HCT116 (cell line): ENCODE results near the gene PDCD2L. TPM values are rescaled to one million over a fixed set of nuclear protein-coding genes. Genes with fewer than 3 reads are reported as not detected.
"Not testable (repeated sequence)": the region's sequence is repeated elsewhere in the genome, so short reads cannot be mapped to it uniquely, and the experiment has no call there.

Source experiments
- ATAC-seq: fragments of 200-7000 bp; cut with Tn5 transposase; 2 replicates; pipeline ENCODE4 v1.9.1; 2020; ENCODE audit warnings: mild to moderate bottlenecking, moderate library complexity
- BruUV-seq: library from RNA; stranded (reverse); fragments of 400-500 nt; replicated peaks from 2 replicates; lab custom pipeline; 2021; lab: Mats Ljungman, UMichigan
- CTCF ChIA-PET: fragments of 300-600 bp; sonication (Branson Sonifier 250); formaldehyde crosslinking; loops from one replicate; lab custom pipeline; 2021; ENCODE audit warnings: antibody characterized with exemption; lab: Charles Lee
- POLR2A ChIA-PET: fragments of 300-600, 350-600 bp; sonication (Branson Sonifier 250); formaldehyde crosslinking; loops from one replicate; lab custom pipeline; 2021; ENCODE audit warnings: antibody characterized with exemption; lab: Charles Lee
- RAD21 ChIA-PET, 2 experiments: fragments of 300-600 bp; sonication (Branson Sonifier 250); formaldehyde crosslinking; loops; one replicate each; lab custom pipeline; 2023; ENCODE audit warnings: low total read pairs in 2 of 2; ENCODE audit not compliant: uncharacterized antibody in 2 of 2, unreplicated experiment in 2 of 2, low non-redundant PET in 1 of 2; lab: Charles Lee
- DNase-seq: peaks from one replicate; pipeline ENCODE4 v3.0.0-alpha.2; 2010; ENCODE audit warnings: low read depth, low spot score
- H2AFZ ChIP-seq: fragments of 200-600 bp; shearing (Covaris generic), sonication (generic); 2 replicates; pipeline ENCODE4 v1.6.1; 2017; ENCODE audit warnings: low read depth, mixed run types, mixed read lengths, antibody characterized with exemption, low read length; ENCODE audit not compliant: poor library complexity, severe bottlenecking
- H3K27ac ChIP-seq: 2 replicates; pipeline ENCODE4 v1.5.1; 2012; ENCODE audit warnings: low read depth, low read length
- H3K27me3 ChIP-seq: fragments of 200-600 bp; sonication (generic); 2 replicates; pipeline ENCODE4 v1.6.1; 2016; ENCODE audit warnings: mixed run types, low read length, mixed read lengths; ENCODE audit not compliant: insufficient read depth
- H3K36me3 ChIP-seq, 2 experiments: fragments of 200-500 bp in 1 of 2; fragments of 200-600 bp in 1 of 2; sonication (Bioruptor generic) in 1 of 2; sonication (generic) in 1 of 2; 2 replicates each; pipeline versions ENCODE4 v1.5.1 to v1.6.1; 2014 to 2016; ENCODE audit warnings: low read length in 2 of 2, inconsistent platforms in 1 of 2, mixed read lengths in 1 of 2, mixed run types in 1 of 2; ENCODE audit not compliant: insufficient read depth in 2 of 2, control insufficient read depth in 1 of 2
- H3K4me1 ChIP-seq, 2 experiments: fragments of 200-600 bp in 1 of 2; sonication (generic) in 1 of 2; 2 replicates each; pipeline versions ENCODE4 v1.5.1 to v1.6.1; 2012 to 2017; ENCODE audit warnings: low read length in 2 of 2, inconsistent platforms in 1 of 2, mild to moderate bottlenecking in 1 of 2, mixed read lengths in 1 of 2, mixed run types in 1 of 2, moderate library complexity in 1 of 2; ENCODE audit not compliant: insufficient read depth in 2 of 2, control insufficient read depth in 1 of 2
- H3K4me2 ChIP-seq: fragments of 200-600 bp; sonication (generic); 2 replicates; pipeline ENCODE4 v1.6.1; 2017; ENCODE audit warnings: mixed run types, low read length, mixed read lengths
- H3K4me3 ChIP-seq, 2 experiments: fragments of 200-600 bp in 1 of 2; sonication (generic) in 1 of 2; replicated peaks in 1 of 2; 2 replicates each; pipeline ENCODE4 v1.5.1; 2011 to 2016; ENCODE audit warnings: low read length in 2 of 2, control low read depth in 1 of 2, low read depth in 1 of 2, mild to moderate bottlenecking in 1 of 2, mixed read lengths in 1 of 2, mixed run types in 1 of 2
- H3K79me2 ChIP-seq: fragments of 200-600 bp; sonication (generic); 2 replicates; pipeline ENCODE4 v1.6.1; 2017; ENCODE audit warnings: mild to moderate bottlenecking, mixed run types, low read length, moderate library complexity, mixed read lengths; ENCODE audit not compliant: insufficient read depth
- H3K9ac ChIP-seq: fragments of 200-600 bp; sonication (generic); 2 replicates; pipeline ENCODE4 v1.6.1; 2016; ENCODE audit warnings: low read length, mixed read lengths
- H3K9me2 ChIP-seq: fragments of 200-600 bp; sonication (generic), shearing (Covaris generic); 2 replicates; pipeline ENCODE4 v1.6.1; 2017; ENCODE audit warnings: mixed run types, mild to moderate bottlenecking, moderate library complexity; ENCODE audit not compliant: insufficient read depth
- H3K9me3 ChIP-seq, 2 experiments: fragments of 200-500 bp in 1 of 2; fragments of 200-600 bp in 1 of 2; sonication (Bioruptor generic) in 1 of 2; sonication (generic) in 1 of 2; 2 replicates each; pipeline ENCODE4 v1.6.1; 2014 to 2017; ENCODE audit warnings: low read length in 2 of 2, mixed read lengths in 2 of 2, inconsistent platforms in 1 of 2, low read depth in 1 of 2, mild to moderate bottlenecking in 1 of 2, mixed run types in 1 of 2, moderate library complexity in 1 of 2; ENCODE audit not compliant: control insufficient read depth in 1 of 2, insufficient read depth in 1 of 2
- H4K20me1 ChIP-seq: fragments of 200-600 bp; sonication (generic), shearing (Covaris generic); 2 replicates; pipeline ENCODE4 v1.6.1; 2017; ENCODE audit warnings: mixed run types, mild to moderate bottlenecking, moderate library complexity; ENCODE audit not compliant: insufficient read depth
- EGR1 ChIP-seq: IDR thresholded peaks from 2 replicates; pipeline ENCODE4 v1.6.1; 2012; ENCODE audit warnings: low read depth
- ELF1 ChIP-seq: IDR thresholded peaks from 2 replicates; pipeline ENCODE4 v1.6.1; 2012; ENCODE audit warnings: low read depth, borderline replicate concordance
- FOSL1 ChIP-seq: IDR thresholded peaks from 2 replicates; pipeline ENCODE4 v1.6.1; 2012; ENCODE audit warnings: low read depth
- POLR2A ChIP-seq: IDR thresholded peaks from 2 replicates; pipeline ENCODE4 v1.7.0; 2011; ENCODE audit warnings: borderline replicate concordance; ENCODE audit not compliant: insufficient read depth, insufficient read length; ENCODE audit errors: extremely low read depth
- RAD21 ChIP-seq: IDR thresholded peaks from 2 replicates; pipeline ENCODE4 v1.6.1; 2012; ENCODE audit warnings: low read depth, mild to moderate bottlenecking
- REST ChIP-seq: IDR thresholded peaks from 2 replicates; pipeline ENCODE4 v1.6.1; 2012; ENCODE audit warnings: low read depth
- TCF7L2 ChIP-seq: IDR thresholded peaks from 2 replicates; pipeline ENCODE4 v1.7.0; 2011; ENCODE audit warnings: borderline replicate concordance, inconsistent platforms; ENCODE audit not compliant: insufficient read depth, insufficient read length; ENCODE audit errors: extremely low read depth
- ZFX ChIP-seq: fragments of 450-650 bp; IDR thresholded peaks from 2 replicates; pipeline ENCODE4 v1.6.1; 2017
- intact Hi-C: fragments of 100-400 bp; cut with micrococcal nuclease; formaldehyde crosslinking; loops from 2 replicates; pipeline ENCODE4 v1.10.0; 2022
- total RNA-seq: library from RNA; stranded (reverse); gene quantifications from one replicate; pipeline ENCODE4 v1.2.1, GENCODE V29; 2021; ENCODE audit not compliant: unreplicated experiment

PDCD2L gene
- total RNA-seq, 1 experiment from 2014 or later = 30.0 TPM

DNA sequence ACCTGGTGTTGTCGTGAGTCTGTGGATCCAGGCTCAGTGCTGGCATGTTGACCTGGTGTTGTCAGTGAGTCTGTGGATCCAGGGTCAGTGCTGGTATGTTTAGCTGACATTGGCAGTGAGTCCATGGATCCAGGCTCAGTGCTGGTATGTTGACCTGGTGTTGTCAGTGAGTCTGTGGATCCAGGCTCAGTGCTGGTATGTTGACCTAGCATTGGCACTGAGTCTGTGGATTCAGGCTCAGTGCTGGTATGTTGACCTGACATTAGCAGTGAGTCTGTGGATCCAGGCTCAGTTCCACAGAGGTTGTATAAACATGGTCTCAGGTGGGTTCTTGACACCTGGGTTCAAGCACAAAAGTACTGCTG lies 16.8 kb upstream of the PDCD2L start:
- ATAC-seq = no peak
- ChIA-PET POLR2A (no interaction called here), RAD21 (no interaction called here), CTCF (no interaction called here)
- Histone ChIP-seq H3K9ac (no peak overlapping the region), H2AFZ (no peak overlapping the region), H3K4me2 (no peak overlapping the region), H3K36me3 (peaks cover 79 to 92% of the 10 kb centered on the region in 2 experiments), H4K20me1 (no peaks in the 10 kb centered on the region), H3K4me3 (no peak overlapping the region), H3K9me3 (no peaks in the 10 kb centered on the region), H3K27ac (no peak overlapping the region), H3K27me3 (no peaks in the 10 kb centered on the region), H3K9me2 (no peaks in the 10 kb centered on the region), H3K79me2 (peaks cover 79% of the 10 kb centered on the region), H3K4me1 (no peaks in the 10 kb centered on the region)
- DNase-seq = no peak
- no TSS peak for BruUV-seq
- intact Hi-C loops = no loop called here
- no peak for TF ChIP-seq RAD21
- no peak for TF ChIP-seq ELF1
- no peak for TF ChIP-seq TCF7L2
- TF ChIP-seq EGR1 = no peak
- no peak for TF ChIP-seq REST
- TF ChIP-seq POLR2A = no peak
- TF ChIP-seq ZFX = no peak
- no peak for TF ChIP-seq FOSL1

DNA sequence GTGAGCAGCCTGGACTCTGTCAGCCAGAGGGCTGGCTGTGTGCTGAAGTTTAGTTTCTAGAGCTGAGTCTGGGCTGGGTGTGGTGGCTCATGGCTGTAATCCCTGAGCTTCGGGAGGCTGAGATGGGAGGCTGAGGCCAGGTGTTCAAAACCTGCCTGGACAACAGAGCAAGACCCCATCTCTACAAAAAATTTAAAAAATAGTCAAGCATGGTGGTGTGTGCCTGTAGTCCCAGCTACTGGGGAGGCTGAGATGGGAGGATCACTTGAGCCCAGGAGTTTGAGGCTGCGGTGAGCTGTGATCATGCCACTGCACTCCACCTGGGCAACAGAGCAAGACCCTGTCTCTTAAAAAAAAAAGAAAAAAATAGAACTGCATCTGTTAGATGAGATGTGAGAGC lies 15.5 kb upstream of the PDCD2L start:
- ATAC-seq, POLR2A ChIA-PET, H3K4me2 ChIP-seq, intact Hi-C loops, H3K4me3 ChIP-seq, H3K4me1 ChIP-seq, H2AFZ ChIP-seq, BruUV-seq, H3K9me3 ChIP-seq, DNase-seq, H3K9ac ChIP-seq, H3K27me3 ChIP-seq, CTCF ChIA-PET, RAD21 ChIA-PET, H3K27ac ChIP-seq, H3K9me2 ChIP-seq, H4K20me1 ChIP-seq: not testable (repeated sequence)
- Histone ChIP-seq H3K79me2 (peaks cover 70% of the 10 kb centered on the region), H3K36me3 (peaks cover 72 to 89% of the 10 kb centered on the region in 2 experiments)
